Measurements from ENCODE around the gene PPP1R13B. TPM values are rescaled to one million over a fixed set of nuclear protein-coding genes. Genes with fewer than 3 reads are reported as not detected.

Gene PPP1R13B
- total RNA-seq, 1 experiment from 2014 or later = 19.0 TPM

GRCh38 chr14:103894723-103895059 lies 47.3 kb upstream of the PPP1R13B start:
- Histone ChIP-seq H3K4me1 (ENCODE audit: control insufficient read depth, insufficient read depth, low read length) (no peaks in the 10 kb centered on the region), H3K4me3 (ENCODE audit: low read depth in 2 of 2, low read length in 2 of 2) (no peak overlapping the region), H3K36me3 (ENCODE audit: control insufficient read depth, insufficient read depth, low read length) (no peaks in the 10 kb centered on the region), H3K27ac (ENCODE audit: low read length) (no peak overlapping the region), H3K27me3 (ENCODE audit: control insufficient read depth, insufficient read depth, low read length) (no peaks in the 10 kb centered on the region), H3K9me3 (ENCODE audit: control insufficient read depth, insufficient read depth, low read depth, low read length) (no peaks in the 10 kb centered on the region)
- in situ Hi-C loops (cut with HindIII; ENCODE audit: low pct_unique_long_range_greater_than_20kb, low sequenced_read_pairs) = no loop called here
- TF ChIP-seq POLR2AphosphoS5 (IDR thresholded peaks at IDR 0.05; ENCODE audit: low read depth, low read length) (no peak), REST (IDR thresholded peaks at IDR 0.05; ENCODE audit: insufficient read depth in 1 of 2, low read depth in 2 of 2, low read length in 1 of 2) (no peak), CTCF (IDR thresholded peaks at IDR 0.05) (no peak), TCF7L2 (IDR thresholded peaks at IDR 0.05; ENCODE audit: low read depth, low read length) (no peak), SIN3A (IDR thresholded peaks at IDR 0.05; ENCODE audit: borderline replicate concordance, insufficient read depth, low read depth, low read length) (no peak)
- DNase-seq (ENCODE audit: low read depth, low spot score) = no peak
- ATAC-seq = no peak
- intact Hi-C loops (cut with micrococcal nuclease; ENCODE audit: unreplicated experiment) = no loop called here
- no TSS peak for BruUV-seq (replicated peaks)
- POLR2A ChIA-PET = no interaction called here
- CTCF ChIA-PET = no interaction called here

GRCh38 chr14:103894034-103894722 lies 46.8 kb upstream of the PPP1R13B start:
- no peak overlapping the region for H3K27ac ChIP-seq (ENCODE audit: low read length)
- POLR2A ChIA-PET = no interaction called here
- no peaks in the 10 kb centered on the region for H3K4me1 ChIP-seq (ENCODE audit: control insufficient read depth, insufficient read depth, low read length)
- intact Hi-C loops (cut with micrococcal nuclease; ENCODE audit: unreplicated experiment) (no loop called here), in situ Hi-C loops (cut with HindIII; ENCODE audit: low pct_unique_long_range_greater_than_20kb, low sequenced_read_pairs) (no loop called here)
- no peaks in the 10 kb centered on the region for H3K9me3 ChIP-seq (ENCODE audit: control insufficient read depth, insufficient read depth, low read depth, low read length)
- no peaks in the 10 kb centered on the region for H3K27me3 ChIP-seq (ENCODE audit: control insufficient read depth, insufficient read depth, low read length)
- DNase-seq (ENCODE audit: low read depth, low spot score) (no peak), ATAC-seq (no peak)
- no peaks in the 10 kb centered on the region for H3K36me3 ChIP-seq (ENCODE audit: control insufficient read depth, insufficient read depth, low read length)
- BruUV-seq (replicated peaks) = no TSS peak
- CTCF ChIA-PET = no interaction called here
- no peak for TF ChIP-seq TCF7L2 (IDR thresholded peaks at IDR 0.05; ENCODE audit: low read depth, low read length)
- TF ChIP-seq SIN3A (IDR thresholded peaks at IDR 0.05; ENCODE audit: borderline replicate concordance, insufficient read depth, low read depth, low read length) = no peak
- no peak for TF ChIP-seq POLR2AphosphoS5 (IDR thresholded peaks at IDR 0.05; ENCODE audit: low read depth, low read length)
- TF ChIP-seq REST (IDR thresholded peaks at IDR 0.05; ENCODE audit: insufficient read depth in 1 of 2, low read depth in 2 of 2, low read length in 1 of 2) = no peak
- TF ChIP-seq CTCF (IDR thresholded peaks at IDR 0.05) = no peak
- no peak overlapping the region for H3K4me3 ChIP-seq (ENCODE audit: low read depth in 2 of 2, low read length in 2 of 2)
